Nephron progenitor cell (in vitro differentiated cells): Measurements from ENCODE around the gene GALR3.

Experiments used
- DNase-seq: peaks from one replicate; pipeline ENCODE4 v3.0.0; 2021
- H3K27ac Mint-ChIP-seq: 2 replicates; pipeline ENCODE4 v1.8.0; 2021; ENCODE audit warnings: mild to moderate bottlenecking, moderate library complexity, mixed read lengths
- H3K27me3 Mint-ChIP-seq: 2 replicates; pipeline ENCODE4 v1.8.0; 2021; ENCODE audit warnings: mild to moderate bottlenecking, low read depth, mixed read lengths; ENCODE audit not compliant: poor library complexity
- H3K36me3 Mint-ChIP-seq: 2 replicates; pipeline ENCODE4 v1.8.0; 2021; ENCODE audit warnings: low read depth, mixed read lengths
- H3K4me1 Mint-ChIP-seq: 2 replicates; pipeline ENCODE4 v1.8.0; 2021; ENCODE audit warnings: mixed read lengths
- H3K4me3 Mint-ChIP-seq: 2 replicates; pipeline ENCODE4 v1.8.0; 2021; ENCODE audit warnings: mild to moderate bottlenecking, moderate library complexity, mixed read lengths
- H3K9me3 Mint-ChIP-seq: 2 replicates; pipeline ENCODE4 v1.8.0; 2021; ENCODE audit warnings: mild to moderate bottlenecking, moderate library complexity, mixed read lengths
- CTCF ChIP-seq: fragments of 200-600 bp; sonication (generic); IDR thresholded peaks from 2 replicates; pipeline ENCODE4 v1.5.0; 2021; ENCODE audit warnings: antibody characterized with exemption

The GALR3 gene

GRCh38 chr22:37818409-37819104, 4.6 kb upstream of the GALR3 start:
- DNase-seq, result peak; percentile 70
- Mint-ChIP-seq H3K4me1 (peaks cover 38% of the 10 kb centered on the region), H3K36me3 (peaks cover 4% of the 10 kb centered on the region), H3K9me3 (no peaks in the 10 kb centered on the region), H3K4me3 (peak overlapping the region; percentile 71), H3K27me3 (peaks cover 54% of the 10 kb centered on the region), H3K27ac (no peak overlapping the region)
- TF ChIP-seq CTCF, result peak; percentile 18

- no peaks in the 10 kb centered on the region for H3K9me3 Mint-ChIP-seq
- peaks cover 59% of the 10 kb centered on the region for H3K27me3 Mint-ChIP-seq
- DNase-seq, result no peak
- peak overlapping the region; percentile 71 for H3K4me3 Mint-ChIP-seq
- no peak for TF ChIP-seq CTCF
- peaks cover 39% of the 10 kb centered on the region for H3K4me1 Mint-ChIP-seq
- H3K36me3 Mint-ChIP-seq, result peaks cover 4% of the 10 kb centered on the region
- H3K27ac Mint-ChIP-seq, result no peak overlapping the region
Measured at GRCh38 chr22:37819105-37819433, 4.1 kb upstream of the GALR3 start.

DNA sequence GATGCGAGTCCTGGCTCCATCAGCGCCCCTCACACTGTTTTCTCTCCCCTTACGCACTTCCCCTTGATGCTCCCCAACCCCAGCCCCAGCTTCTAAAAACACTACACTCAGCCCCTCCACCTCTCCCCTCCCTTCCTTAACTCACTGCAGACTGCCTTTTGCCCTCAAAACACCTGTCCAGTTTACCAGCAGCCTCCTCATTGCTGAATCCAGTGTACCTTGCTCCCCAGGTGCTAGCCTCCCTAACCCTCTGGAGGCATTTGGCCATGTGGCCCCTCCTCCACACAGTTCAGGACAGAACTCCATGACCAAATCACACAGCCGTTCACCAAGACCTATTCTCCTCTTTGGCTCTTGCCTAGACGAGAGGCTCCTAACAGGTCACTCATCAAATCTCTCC, 2.8 kb upstream of the GALR3 start:
- Mint-ChIP-seq H3K4me1 (peaks cover 39% of the 10 kb centered on the region), H3K36me3 (peaks cover 4% of the 10 kb centered on the region), H3K27ac (no peak overlapping the region), H3K4me3 (no peak overlapping the region), H3K27me3 (peaks cover 70% of the 10 kb centered on the region), H3K9me3 (no peaks in the 10 kb centered on the region)
- TF ChIP-seq CTCF, result no peak
- no peak for DNase-seq

- peak overlapping the region; percentile 10 for H3K4me3 Mint-ChIP-seq
- peaks cover 4% of the 10 kb centered on the region for H3K36me3 Mint-ChIP-seq
- no peaks in the 10 kb centered on the region for H3K9me3 Mint-ChIP-seq
- peaks cover 83% of the 10 kb centered on the region for H3K27me3 Mint-ChIP-seq
- DNase-seq, result peak; percentile 20
- no peak for TF ChIP-seq CTCF
- no peak overlapping the region for H3K27ac Mint-ChIP-seq
- peaks cover 45% of the 10 kb centered on the region for H3K4me1 Mint-ChIP-seq
Measured at GRCh38 chr22:37822079-37822833, 926 bp upstream of the GALR3 start.

DNA sequence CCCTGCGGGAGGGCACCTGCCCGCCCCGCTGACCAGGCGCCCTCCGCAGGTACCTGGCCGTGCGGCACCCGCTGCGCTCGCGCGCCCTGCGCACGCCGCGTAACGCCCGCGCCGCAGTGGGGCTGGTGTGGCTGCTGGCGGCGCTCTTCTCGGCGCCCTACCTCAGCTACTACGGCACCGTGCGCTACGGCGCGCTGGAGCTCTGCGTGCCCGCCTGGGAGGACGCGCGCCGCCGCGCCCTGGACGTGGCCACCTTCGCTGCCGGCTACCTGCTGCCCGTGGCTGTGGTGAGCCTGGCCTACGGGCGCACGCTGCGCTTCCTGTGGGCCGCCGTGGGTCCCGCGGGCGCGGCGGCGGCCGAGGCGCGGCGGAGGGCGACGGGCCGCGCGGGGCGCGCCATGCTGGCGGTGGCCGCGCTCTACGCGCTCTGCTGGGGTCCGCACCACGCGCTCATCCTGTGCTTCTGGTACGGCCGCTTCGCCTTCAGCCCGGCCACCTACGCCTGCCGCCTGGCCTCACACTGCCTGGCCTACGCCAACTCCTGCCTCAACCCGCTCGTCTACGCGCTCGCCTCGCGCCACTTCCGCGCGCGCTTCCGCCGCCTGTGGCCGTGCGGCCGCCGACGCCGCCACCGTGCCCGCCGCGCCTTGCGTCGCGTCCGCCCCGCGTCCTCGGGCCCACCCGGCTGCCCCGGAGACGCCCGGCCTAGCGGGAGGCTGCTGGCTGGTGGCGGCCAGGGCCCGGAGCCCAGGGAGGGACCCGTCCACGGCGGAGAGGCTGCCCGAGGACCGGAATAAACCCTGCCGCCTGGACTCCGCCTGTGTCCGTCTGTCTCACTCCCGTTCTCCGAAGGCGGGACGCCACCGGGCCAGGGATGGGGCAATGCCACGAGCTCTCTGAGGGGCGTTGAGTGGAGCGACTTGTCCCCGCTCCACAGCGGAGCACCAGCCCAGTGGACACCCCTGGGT, 1.8 kb downstream of the GALR3 start:
- peaks cover 68% of the 10 kb centered on the region for H3K27me3 Mint-ChIP-seq

More for the DNA sequence above, 1.8 kb downstream of the GALR3 start:
- peak overlapping the region; percentile 74 for H3K4me3 Mint-ChIP-seq
- H3K9me3 Mint-ChIP-seq, result no peaks in the 10 kb centered on the region
- peaks cover 11% of the 10 kb centered on the region for H3K36me3 Mint-ChIP-seq
- peaks cover 32% of the 10 kb centered on the region for H3K4me1 Mint-ChIP-seq
- no peak overlapping the region for H3K27ac Mint-ChIP-seq
- DNase-seq, result peak; percentile 55
- TF ChIP-seq CTCF, result no peak
